Activated CD4-positive, alpha-beta T cell treated with anti-CD3 and anti-CD28 coated beads for 36 hours (primary cell): ENCODE data around the gene IL34. TPM values are rescaled to one million over a fixed set of nuclear protein-coding genes. Genes with fewer than 3 reads are reported as not detected.
"Not testable (repeated sequence)": the region's sequence is repeated elsewhere in the genome, so short reads cannot be mapped to it uniquely, and the experiment has no call there.

Experiments used
- ATAC-seq: fragments of 200-7000 bp; cut with Tn5 transposase; one replicate; pipeline ENCODE4 v1.10.0; 2021; ENCODE audit warnings: mild to moderate bottlenecking, moderate library complexity
- CTCF ChIA-PET: fragments of 350-600 bp; sonication (Branson Sonifier 250); formaldehyde crosslinking; loops from one replicate; lab custom pipeline; 2021; ENCODE audit warnings: antibody characterized with exemption; lab: Charles Lee
- POLR2A ChIA-PET: fragments of 350-600 bp; sonication (Branson Sonifier 250); formaldehyde crosslinking; loops from one replicate; lab custom pipeline; 2021; ENCODE audit warnings: antibody characterized with exemption, inconsistent platforms; lab: Charles Lee
- DNase-seq: peaks from one replicate; pipeline ENCODE4 v3.0.0-alpha.2; 2020
- H3K27ac Mint-ChIP-seq: one replicate; pipeline ENCODE4 v1.8.0; 2021; ENCODE audit warnings: mixed read lengths
- H3K27me3 Mint-ChIP-seq: one replicate; pipeline ENCODE4 v1.8.0; 2021; ENCODE audit warnings: mixed read lengths
- H3K36me3 Mint-ChIP-seq: one replicate; pipeline ENCODE4 v1.8.0; 2021; ENCODE audit warnings: low read depth, mixed read lengths
- H3K4me1 Mint-ChIP-seq: one replicate; pipeline ENCODE4 v1.8.0; 2021; ENCODE audit warnings: mixed read lengths
- H3K4me3 Mint-ChIP-seq: one replicate; pipeline ENCODE4 v1.8.0; 2021; ENCODE audit warnings: mild to moderate bottlenecking, moderate library complexity, mixed read lengths
- H3K9me3 Mint-ChIP-seq: one replicate; pipeline ENCODE4 v1.8.0; 2021; ENCODE audit warnings: low read depth, mixed read lengths
- intact Hi-C, 2 experiments: fragments of 100-400 bp; cut with DNase I in 1 of 2; cut with micrococcal nuclease in 1 of 2; formaldehyde crosslinking; loops; one replicate each; pipeline versions ENCODE4 v1.14.2 to v1.15.1; 2022 to 2024; cut with DNase I, micrococcal nuclease
- total RNA-seq, 2 experiments: library from RNA; stranded (reverse); gene quantifications; one replicate each; pipeline ENCODE4 v1.2.3, GENCODE V29; 2021

Gene IL34
- total RNA-seq, 2 experiments from 2014 or later, result not detected

DNA sequence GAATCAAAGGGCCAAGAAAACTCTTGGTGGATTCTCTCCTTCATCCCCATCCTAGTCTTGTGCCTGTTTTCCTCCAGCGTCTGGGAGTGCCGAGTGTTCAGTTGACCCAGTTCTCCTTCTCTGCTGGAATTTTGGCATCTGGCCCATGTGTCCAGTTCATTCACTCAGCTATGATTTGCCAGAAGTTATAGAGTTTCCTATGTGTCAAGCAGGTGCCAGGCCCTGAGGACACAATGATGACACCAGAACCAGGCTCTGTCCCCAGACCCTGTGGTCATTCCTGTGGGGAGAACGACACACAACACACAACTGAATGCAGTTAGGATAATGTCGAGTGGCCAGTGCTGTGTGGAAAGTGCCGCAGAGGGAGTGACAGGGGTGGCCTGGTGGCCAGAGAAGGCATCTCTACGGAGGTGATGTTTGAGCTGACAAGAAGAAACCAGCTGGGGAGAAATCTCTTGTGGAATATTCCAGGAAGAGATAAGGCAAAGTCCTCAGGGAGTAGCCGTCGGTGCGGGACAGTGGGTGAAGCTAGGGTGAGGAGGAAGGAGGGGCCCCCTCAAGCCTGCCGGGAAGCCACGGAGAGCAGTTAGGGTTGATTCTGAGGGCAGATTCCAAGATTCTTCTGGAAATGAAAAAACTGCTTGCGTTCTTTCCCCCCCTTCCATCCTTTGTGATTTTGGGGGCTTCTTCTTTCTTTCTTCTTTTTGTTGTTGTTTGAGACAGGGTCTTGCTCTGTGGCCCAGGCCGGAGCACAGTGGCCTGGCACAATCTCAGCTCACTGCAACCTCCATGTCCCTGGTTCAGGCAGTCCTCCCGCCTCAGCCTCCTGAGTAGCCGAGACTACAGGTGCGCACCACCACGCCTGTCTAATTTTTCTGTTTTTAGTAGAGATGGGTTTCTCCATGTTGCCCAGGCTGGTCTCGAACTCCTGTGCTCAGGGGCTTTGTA is 35.8 kb upstream of the IL34 start:
- intact Hi-C loops, result no loop called here
- no peak overlapping the region for H3K27ac Mint-ChIP-seq
- no peaks in the 10 kb centered on the region for H3K27me3 Mint-ChIP-seq
- H3K4me3 Mint-ChIP-seq, result no peak overlapping the region
- ATAC-seq, result no peak
- ChIA-PET CTCF (interaction anchor here (0.6 to 1.0 kb wide), 2 partner anchors 160 to 290 kb away, joined by 3 to 4 read pairs; no protein-coding TSS in a partner anchor), POLR2A (no interaction called here)
- no peaks in the 10 kb centered on the region for H3K36me3 Mint-ChIP-seq
- no peaks in the 10 kb centered on the region for H3K4me1 Mint-ChIP-seq
- H3K9me3 Mint-ChIP-seq, result no peaks in the 10 kb centered on the region
- no peak for DNase-seq

GRCh38 chr16:70611224-70611598 is 35.1 kb upstream of the IL34 start:
- Mint-ChIP-seq H3K27ac (no peak overlapping the region), H3K4me3 (no peak overlapping the region), H3K27me3 (no peaks in the 10 kb centered on the region), H3K36me3 (no peaks in the 10 kb centered on the region), H3K4me1 (no peaks in the 10 kb centered on the region), H3K9me3 (no peaks in the 10 kb centered on the region)
- ChIA-PET POLR2A (no interaction called here), CTCF (interaction anchor here (0.8 kb wide), 1 partner anchor 230 kb away, joined by 3 read pairs; no protein-coding TSS in a partner anchor)
- DNase-seq (no peak), ATAC-seq (no peak)
- intact Hi-C loops, result no loop called here

DNA sequence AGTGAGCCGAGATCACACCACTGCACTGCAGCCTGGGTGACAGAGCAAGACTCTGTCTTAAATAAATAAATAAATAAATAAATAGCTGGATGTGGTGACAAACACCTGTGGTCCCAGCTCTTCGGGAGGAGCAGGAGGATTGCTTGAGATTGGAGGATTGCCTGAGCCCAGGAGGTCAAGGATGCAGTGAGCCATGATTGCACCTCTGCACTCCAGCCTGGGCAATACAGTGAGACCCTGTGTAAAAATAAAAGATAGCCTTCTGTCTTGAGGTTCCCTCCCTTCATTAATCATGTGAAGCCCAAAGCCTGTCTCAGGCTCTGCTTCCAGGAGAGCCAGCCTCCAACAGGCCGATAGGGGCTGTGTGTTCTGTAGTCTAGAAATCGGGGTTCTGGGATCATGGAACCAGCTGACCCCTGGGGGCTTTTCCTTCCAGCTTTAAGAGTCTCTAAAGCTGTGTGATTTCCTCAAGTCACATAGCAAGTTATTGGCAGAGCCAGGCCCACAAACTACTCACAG is 34.5 kb upstream of the IL34 start:
- ChIA-PET CTCF (interaction anchor here (0.8 kb wide), 1 partner anchor 231 kb away, joined by 3 read pairs; no protein-coding TSS in a partner anchor), POLR2A (interaction anchor here (0.7 kb wide), 1 partner anchor 27 kb away, joined by 3 read pairs; no protein-coding TSS in a partner anchor)
- ATAC-seq, result no peak
- intact Hi-C loops, result no loop called here
- H3K4me3 Mint-ChIP-seq, result no peak overlapping the region
- no peaks in the 10 kb centered on the region for H3K36me3 Mint-ChIP-seq
- H3K27ac Mint-ChIP-seq, result no peak overlapping the region
- no peak for DNase-seq
- H3K27me3 Mint-ChIP-seq, result no peaks in the 10 kb centered on the region
- H3K9me3 Mint-ChIP-seq, result no peaks in the 10 kb centered on the region
- no peaks in the 10 kb centered on the region for H3K4me1 Mint-ChIP-seq

DNA sequence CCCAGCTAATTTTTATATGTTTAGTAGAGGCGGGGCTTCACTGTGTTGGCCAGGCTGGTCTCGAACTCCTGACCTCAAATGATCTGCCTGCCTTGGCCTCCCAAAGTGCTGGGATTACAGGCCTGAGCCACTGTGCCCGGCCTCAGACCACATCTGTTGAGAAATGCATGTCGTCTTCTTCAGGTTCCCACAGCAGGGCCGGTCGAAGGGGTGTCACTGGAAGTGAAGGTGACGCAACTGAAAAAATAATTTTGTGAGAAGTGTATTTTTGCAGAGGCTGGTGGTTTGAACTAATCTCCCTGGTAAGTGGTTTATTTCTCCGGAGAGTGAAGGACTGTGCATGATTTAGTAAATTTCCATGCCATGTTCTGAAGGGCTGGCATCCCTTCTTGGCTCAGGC is 33.4 kb upstream of the IL34 start:
- ATAC-seq (no peak), DNase-seq (no peak)
- Mint-ChIP-seq H3K4me3 (no peak overlapping the region), H3K9me3 (no peaks in the 10 kb centered on the region), H3K4me1 (no peaks in the 10 kb centered on the region), H3K36me3 (no peaks in the 10 kb centered on the region), H3K27ac (no peak overlapping the region), H3K27me3 (no peaks in the 10 kb centered on the region)
- CTCF ChIA-PET, result no interaction called here
- intact Hi-C loops, result no loop called here
- POLR2A ChIA-PET, result no interaction called here

- Mint-ChIP-seq H3K9me3 (no peaks in the 10 kb centered on the region), H3K4me3 (no peak overlapping the region), H3K27me3 (no peaks in the 10 kb centered on the region), H3K27ac (no peak overlapping the region), H3K36me3 (no peaks in the 10 kb centered on the region), H3K4me1 (no peaks in the 10 kb centered on the region)
- DNase-seq, result no peak
- ChIA-PET POLR2A (interaction anchor here (0.7 kb wide), 1 partner anchor 176 kb away, joined by 9 read pairs; the partner anchor contains the start of gene ST3GAL2), CTCF (interaction anchor here (0.6 to 1.6 kb wide), 2 partner anchors 40 to 700 kb away, joined by 3 to 5 read pairs; no protein-coding TSS in a partner anchor)
- intact Hi-C loops, result no loop called here
- no peak for ATAC-seq
These were observed 32.0 kb upstream of the IL34 start for GRCh38 chr16:70614208-70614951.

DNA sequence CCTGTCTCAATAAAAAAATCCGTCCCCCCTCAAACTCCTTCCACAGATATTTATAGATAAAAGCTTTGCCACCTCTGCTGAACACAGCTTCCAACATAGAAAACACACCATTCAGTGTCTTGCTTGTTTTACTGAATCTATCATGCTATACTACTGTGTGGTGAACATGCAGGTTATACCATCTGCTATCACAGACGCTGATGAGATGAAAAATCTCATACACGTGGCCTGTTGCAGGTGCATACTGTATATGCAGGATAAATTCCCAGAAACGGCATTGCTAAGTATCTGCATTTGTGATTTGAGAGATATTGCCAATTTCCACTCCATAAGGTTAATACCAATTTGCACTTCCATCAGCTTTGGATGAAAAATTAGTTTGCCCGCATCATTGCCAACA is 30.4 kb upstream of the IL34 start:
- ATAC-seq (no peak), DNase-seq (no peak)
- no peaks in the 10 kb centered on the region for H3K9me3 Mint-ChIP-seq
- ChIA-PET POLR2A (no interaction called here), CTCF (interaction anchor here (0.6 to 1.6 kb wide), 5 partner anchors 30 to 248 kb away, joined by 3 to 5 read pairs (median 4); partner anchors contain the start of gene IL34)
- H3K27me3 Mint-ChIP-seq, result no peaks in the 10 kb centered on the region
- H3K27ac Mint-ChIP-seq, result no peak overlapping the region
- H3K4me3 Mint-ChIP-seq, result no peak overlapping the region
- intact Hi-C loops, result no loop called here
- H3K4me1 Mint-ChIP-seq, result no peaks in the 10 kb centered on the region
- H3K36me3 Mint-ChIP-seq, result no peaks in the 10 kb centered on the region

- POLR2A ChIA-PET, CTCF ChIA-PET, ATAC-seq, H3K4me1 Mint-ChIP-seq, H3K27ac Mint-ChIP-seq, H3K27me3 Mint-ChIP-seq, DNase-seq, H3K4me3 Mint-ChIP-seq, H3K9me3 Mint-ChIP-seq, H3K36me3 Mint-ChIP-seq, intact Hi-C loops: not testable (repeated sequence)
These were observed 24.5 kb upstream of the IL34 start for GRCh38 chr16:70621864-70622263.

DNA sequence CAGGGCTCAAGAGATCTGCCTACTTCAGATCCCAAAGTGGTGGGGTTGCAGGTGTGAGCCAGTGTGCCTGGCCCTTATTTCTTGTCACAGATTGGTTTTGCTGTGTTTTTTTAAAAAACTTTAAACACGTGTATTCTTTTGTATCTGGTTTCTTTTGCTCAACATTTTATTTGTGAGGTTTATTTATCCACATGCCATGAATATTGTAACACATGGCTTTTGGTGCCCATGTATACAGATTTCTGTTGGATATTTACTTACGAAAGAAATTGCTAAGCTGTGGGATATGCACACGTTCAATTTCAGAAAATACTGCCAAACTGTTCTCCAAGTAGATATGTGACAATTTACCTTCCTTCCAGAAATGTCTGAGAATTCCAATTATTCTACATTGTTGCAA is 18.7 kb upstream of the IL34 start:
- DNase-seq (no peak), ATAC-seq (no peak)
- H3K9me3 Mint-ChIP-seq, result peaks cover 2% of the 10 kb centered on the region
- no peaks in the 10 kb centered on the region for H3K36me3 Mint-ChIP-seq
- intact Hi-C loops, result no loop called here
- H3K4me3 Mint-ChIP-seq, result no peak overlapping the region
- ChIA-PET CTCF (interaction anchor here (1.0 kb wide), 2 partner anchors 9 kb away, joined by 3 read pairs; no protein-coding TSS in a partner anchor), POLR2A (no interaction called here)
- no peaks in the 10 kb centered on the region for H3K27me3 Mint-ChIP-seq
- no peaks in the 10 kb centered on the region for H3K4me1 Mint-ChIP-seq
- no peak overlapping the region for H3K27ac Mint-ChIP-seq

- no peak overlapping the region for H3K27ac Mint-ChIP-seq
- no peak for ATAC-seq
- CTCF ChIA-PET, result interaction anchor here (1.2 kb wide), 1 partner anchor 23 kb away, joined by 8 read pairs; no protein-coding TSS in a partner anchor
- DNase-seq, result no peak
- no peaks in the 10 kb centered on the region for H3K4me1 Mint-ChIP-seq
- peaks cover 2% of the 10 kb centered on the region for H3K9me3 Mint-ChIP-seq
- POLR2A ChIA-PET, result no interaction called here
- no peaks in the 10 kb centered on the region for H3K27me3 Mint-ChIP-seq
- H3K36me3 Mint-ChIP-seq, result no peaks in the 10 kb centered on the region
- intact Hi-C loops, result no loop called here
- H3K4me3 Mint-ChIP-seq, result no peak overlapping the region
These were observed 15.2 kb upstream of the IL34 start for GRCh38 chr16:70630960-70631745.

GRCh38 chr16:70632273-70632672 is 14.1 kb upstream of the IL34 start:
- H3K4me1 Mint-ChIP-seq, result no peaks in the 10 kb centered on the region
- H3K27ac Mint-ChIP-seq, result no peak overlapping the region
- intact Hi-C loops, result no loop called here
- no peaks in the 10 kb centered on the region for H3K36me3 Mint-ChIP-seq
- no peaks in the 10 kb centered on the region for H3K27me3 Mint-ChIP-seq
- no peak for DNase-seq
- ChIA-PET POLR2A (no interaction called here), CTCF (interaction anchor here (1.0 to 1.2 kb wide), 2 partner anchors 19 to 22 kb away, joined by 3 to 8 read pairs; no protein-coding TSS in a partner anchor)
- ATAC-seq, result no peak
- no peak overlapping the region for H3K4me3 Mint-ChIP-seq
- peaks cover 2% of the 10 kb centered on the region for H3K9me3 Mint-ChIP-seq
